ENCODE results near the gene KLHL18. TPM values are rescaled to one million over a fixed set of nuclear protein-coding genes. Genes with fewer than 3 reads are reported as not detected.

The KLHL18 gene
- total RNA-seq, 6 experiments from 2014 or later = 4.3 to 11.4 (median 8.1) TPM

- 89% methylated on average over 3 of the region's 5 CpGs for WGBS (ENCODE audit: insufficient coverage, low coverage, low lambda C conversion rate, missing lambda C conversion rate)
- TF ChIP-seq POLR2A (IDR thresholded peaks at IDR 0.05) (no peak), CTCF (IDR thresholded peaks at IDR 0.05) (no peak)
- Histone ChIP-seq H3K4me1 (no peaks in the 10 kb centered on the region), H3K27ac (no peak overlapping the region), H3K36me3 (no peaks in the 10 kb centered on the region), H3K4me3 (no peak overlapping the region), H3K27me3 (no peaks in the 10 kb centered on the region), H3K9me3 (no peaks in the 10 kb centered on the region)
- intact Hi-C loops (cut with DNase I) = no loop called here
- ATAC-seq (no peak), DNase-seq (no peak)
These were observed 9.2 kb upstream of the KLHL18 start for GRCh38 chr3:47273564-47273963.

GRCh38 chr3:47274652-47275051 lies 8.1 kb upstream of the KLHL18 start:
- Histone ChIP-seq H3K9me3 (no peaks in the 10 kb centered on the region), H3K27me3 (no peaks in the 10 kb centered on the region), H3K4me3 (no peak overlapping the region), H3K27ac (no peak overlapping the region), H3K4me1 (no peaks in the 10 kb centered on the region), H3K36me3 (no peaks in the 10 kb centered on the region)
- ATAC-seq (no peak), DNase-seq (no peak)
- WGBS (ENCODE audit: insufficient coverage, low coverage, low lambda C conversion rate, missing lambda C conversion rate) = 100% methylated on average over 2 of the region's 2 CpGs
- intact Hi-C loops (cut with DNase I) = no loop called here
- TF ChIP-seq CTCF (IDR thresholded peaks at IDR 0.05) (no peak), POLR2A (IDR thresholded peaks at IDR 0.05) (no peak)

- Histone ChIP-seq H3K9me3 (no peaks in the 10 kb centered on the region), H3K4me1 (no peaks in the 10 kb centered on the region), H3K36me3 (no peaks in the 10 kb centered on the region), H3K4me3 (no peak overlapping the region), H3K27ac (no peak overlapping the region), H3K27me3 (no peaks in the 10 kb centered on the region)
- no peak for DNase-seq
- intact Hi-C loops (cut with DNase I) = no loop called here
- TF ChIP-seq POLR2A (IDR thresholded peaks at IDR 0.05) (no peak), CTCF (IDR thresholded peaks at IDR 0.05) (no peak)
- ATAC-seq = no peak
- WGBS (ENCODE audit: insufficient coverage, low coverage, low lambda C conversion rate, missing lambda C conversion rate) = 65% methylated on average over 2 of the region's 4 CpGs
These were observed 6.2 kb upstream of the KLHL18 start for GRCh38 chr3:47276558-47276957.

GRCh38 chr3:47280519-47280918 lies 2.2 kb upstream of the KLHL18 start:
- Histone ChIP-seq H3K27ac (no peak overlapping the region), H3K36me3 (no peaks in the 10 kb centered on the region), H3K9me3 (no peaks in the 10 kb centered on the region), H3K4me3 (no peak overlapping the region), H3K27me3 (no peaks in the 10 kb centered on the region), H3K4me1 (peaks cover 0 to 12% (median 4%) of the 10 kb centered on the region in 4 donors)
- DNase-seq (no peak), ATAC-seq (no peak)
- WGBS (ENCODE audit: insufficient coverage, low coverage, low lambda C conversion rate, missing lambda C conversion rate) = 100% methylated on average over 4 of the region's 5 CpGs
- no peak for TF ChIP-seq POLR2A (IDR thresholded peaks at IDR 0.05)
- TF ChIP-seq CTCF (IDR thresholded peaks at IDR 0.05) = no peak
- intact Hi-C loops (cut with DNase I) = no loop called here

GRCh38 chr3:47283193-47283537 lies 421 bp downstream of the KLHL18 start:
- intact Hi-C loops (cut with DNase I) = no loop called here
- Histone ChIP-seq H3K4me1 (peaks cover 0 to 12% (median 4%) of the 10 kb centered on the region in 4 donors), H3K27ac (peak overlapping the region in 2 of 3 donors; percentile 55 to 96), H3K36me3 (peaks cover 0 to 6% (median under 1%) of the 10 kb centered on the region in 4 donors), H3K9me3 (no peaks in the 10 kb centered on the region), H3K27me3 (no peaks in the 10 kb centered on the region), H3K4me3 (peak overlapping the region; percentile 71 to 81 (median 81))
- TF ChIP-seq POLR2A (IDR thresholded peaks at IDR 0.05) (no peak), CTCF (IDR thresholded peaks at IDR 0.05) (no peak)
- DNase-seq (peak in 1 of 3 donors; percentile 62), ATAC-seq (peak; percentile 5 to 17 (median 14))
- 2% methylated on average over 7 of the region's 10 CpGs for WGBS (ENCODE audit: insufficient coverage, low coverage, low lambda C conversion rate, missing lambda C conversion rate)
